DND-41 (cell line): ENCODE measurements around the gene GRIA1.

Experiments
- ATAC-seq: fragments of 200-7000 bp; cut with Tn5 transposase; 3 replicates; pipeline ENCODE4 v1.9.1; 2021; ENCODE audit warnings: low read depth; ENCODE audit not compliant: insufficient read depth
- DNase-seq: peaks from one replicate; pipeline ENCODE4 v3.0.0-alpha.2; 2020
- H2AFZ ChIP-seq: 2 replicates; pipeline ENCODE4 v1.6.0; 2012; ENCODE audit warnings: low read depth, low read length
- H3K27ac ChIP-seq: 2 replicates; pipeline ENCODE4 v1.5.1; 2012; ENCODE audit warnings: low read length, inconsistent platforms
- H3K27me3 ChIP-seq: fragments of 200-600 bp; sonication (generic); 2 replicates; pipeline ENCODE4 v1.6.0; 2012; ENCODE audit warnings: low read length, mild to moderate bottlenecking, inconsistent platforms; ENCODE audit not compliant: insufficient read depth, poor library complexity
- H3K36me3 ChIP-seq: 2 replicates; pipeline ENCODE4 v1.5.1; 2012; ENCODE audit warnings: low read length, inconsistent platforms; ENCODE audit not compliant: insufficient read depth
- H3K4me1 ChIP-seq: 2 replicates; pipeline ENCODE4 v1.5.1; 2012; ENCODE audit warnings: mild to moderate bottlenecking, low read length; ENCODE audit not compliant: insufficient read depth
- H3K4me2 ChIP-seq: 2 replicates; pipeline ENCODE4 v1.6.0; 2012; ENCODE audit warnings: mild to moderate bottlenecking, moderate library complexity, low read length, inconsistent platforms; ENCODE audit not compliant: insufficient read depth
- H3K4me3 ChIP-seq, 2 experiments: fragments of 200-600 bp in 1 of 2; shearing (Covaris generic) in 1 of 2; 2 replicates each; pipeline ENCODE4 v1.5.1; 2012 to 2016; ENCODE audit warnings: inconsistent platforms in 2 of 2, low read length in 2 of 2, mild to moderate bottlenecking in 2 of 2, low read depth in 1 of 2, moderate library complexity in 1 of 2
- H3K79me2 ChIP-seq: 2 replicates; pipeline ENCODE4 v1.6.0; 2012; ENCODE audit warnings: low read length, inconsistent platforms; ENCODE audit not compliant: insufficient read depth
- H3K9ac ChIP-seq: 2 replicates; pipeline ENCODE4 v1.6.0; 2012; ENCODE audit warnings: low read depth, mild to moderate bottlenecking, inconsistent platforms, low read length, moderate library complexity
- H3K9me3 ChIP-seq: 2 replicates; pipeline ENCODE4 v1.5.1; 2012; ENCODE audit warnings: low read length, moderate library complexity, mild to moderate bottlenecking, inconsistent platforms; ENCODE audit not compliant: insufficient read depth, severe bottlenecking
- H4K20me1 ChIP-seq: 2 replicates; pipeline ENCODE4 v1.6.0; 2012; ENCODE audit warnings: low read length; ENCODE audit not compliant: insufficient read depth
- CTCF ChIP-seq: IDR thresholded peaks from 2 replicates; pipeline ENCODE4 v1.5.1; 2012; ENCODE audit warnings: borderline replicate concordance, low read length, moderate library complexity, mild to moderate bottlenecking; ENCODE audit not compliant: poor library complexity, severe bottlenecking; ENCODE audit errors: extremely low read depth
- EZH2 ChIP-seq: IDR thresholded peaks from 3 replicates; pipeline ENCODE4 v1.6.1; 2012; ENCODE audit warnings: borderline replicate concordance, low read depth, mild to moderate bottlenecking, moderate library complexity, low read length, inconsistent platforms; ENCODE audit not compliant: severe bottlenecking

Gene GRIA1

GRCh38 chr5:153636670-153637451 is 146.4 kb downstream of the GRIA1 start:
- DNase-seq (no peak), ATAC-seq (no peak)
- Histone ChIP-seq H3K4me1 (no peaks in the 10 kb centered on the region), H3K4me2 (no peak overlapping the region), H3K27ac (no peak overlapping the region), H3K9ac (no peak overlapping the region), H3K79me2 (no peaks in the 10 kb centered on the region), H4K20me1 (no peaks in the 10 kb centered on the region), H2AFZ (no peak overlapping the region), H3K27me3 (no peaks in the 10 kb centered on the region), H3K4me3 (no peak overlapping the region), H3K9me3 (no peaks in the 10 kb centered on the region), H3K36me3 (no peaks in the 10 kb centered on the region)
- no peak for TF ChIP-seq CTCF
- no peak for TF ChIP-seq EZH2

GRCh38 chr5:153640293-153640692 is 149.8 kb downstream of the GRIA1 start:
- H3K9me3 ChIP-seq = no peaks in the 10 kb centered on the region
- TF ChIP-seq CTCF (no peak), EZH2 (no peak)
- H2AFZ ChIP-seq = no peak overlapping the region
- no peaks in the 10 kb centered on the region for H3K36me3 ChIP-seq
- no peaks in the 10 kb centered on the region for H3K27me3 ChIP-seq
- no peaks in the 10 kb centered on the region for H3K4me1 ChIP-seq
- H3K9ac ChIP-seq = no peak overlapping the region
- DNase-seq (no peak), ATAC-seq (no peak)
- H4K20me1 ChIP-seq = no peaks in the 10 kb centered on the region
- H3K79me2 ChIP-seq = no peaks in the 10 kb centered on the region
- H3K4me3 ChIP-seq = no peak overlapping the region
- H3K4me2 ChIP-seq = no peak overlapping the region
- H3K27ac ChIP-seq = no peak overlapping the region

GRCh38 chr5:153641183-153641688 is 150.8 kb downstream of the GRIA1 start:
- H3K36me3 ChIP-seq = no peaks in the 10 kb centered on the region
- no peak overlapping the region for H2AFZ ChIP-seq
- H3K27me3 ChIP-seq = no peaks in the 10 kb centered on the region
- no peaks in the 10 kb centered on the region for H3K79me2 ChIP-seq
- H3K9ac ChIP-seq = no peak overlapping the region
- H3K4me1 ChIP-seq = no peaks in the 10 kb centered on the region
- H3K27ac ChIP-seq = no peak overlapping the region
- DNase-seq (no peak), ATAC-seq (no peak)
- H4K20me1 ChIP-seq = no peaks in the 10 kb centered on the region
- no peak overlapping the region for H3K4me3 ChIP-seq
- no peak overlapping the region for H3K4me2 ChIP-seq
- TF ChIP-seq CTCF (no peak), EZH2 (no peak)
- H3K9me3 ChIP-seq = no peaks in the 10 kb centered on the region
